ENCODE results near the gene PMEPA1.
A peak's percentile ranks its signal among the peaks of the same experiment; 100 is the strongest.

The PMEPA1 gene

GRCh38 chr20:57711311-57711712, 1.5 kb upstream of the PMEPA1 start:
- DNase-seq (ENCODE audit: low read depth), result no peak

DNA sequence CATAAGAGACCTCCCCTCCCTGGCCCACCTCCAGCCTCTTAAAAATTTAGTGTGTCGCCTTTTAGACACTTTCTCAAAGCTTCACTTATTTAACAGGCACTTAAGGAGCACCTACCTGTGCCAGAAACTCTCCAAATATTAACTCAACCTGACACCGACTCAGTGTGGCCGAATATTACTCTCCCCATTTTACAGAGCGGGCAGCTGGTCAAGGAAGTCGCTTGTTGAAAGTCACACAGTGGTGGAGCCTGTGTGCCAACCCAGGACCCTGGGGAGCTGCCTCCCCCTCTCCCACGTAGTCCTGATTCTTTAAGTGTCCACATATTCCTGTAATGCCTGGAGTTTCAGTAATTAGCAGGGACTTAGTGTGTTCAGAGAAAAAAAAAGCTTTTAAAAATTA, 1.0 kb upstream of the PMEPA1 start:
- DNase-seq (ENCODE audit: low read depth), result no peak

- DNase-seq (ENCODE audit: low read depth), result no peak
Measured at GRCh38 chr20:57708694-57709673, 831 bp downstream of the PMEPA1 start.

DNA sequence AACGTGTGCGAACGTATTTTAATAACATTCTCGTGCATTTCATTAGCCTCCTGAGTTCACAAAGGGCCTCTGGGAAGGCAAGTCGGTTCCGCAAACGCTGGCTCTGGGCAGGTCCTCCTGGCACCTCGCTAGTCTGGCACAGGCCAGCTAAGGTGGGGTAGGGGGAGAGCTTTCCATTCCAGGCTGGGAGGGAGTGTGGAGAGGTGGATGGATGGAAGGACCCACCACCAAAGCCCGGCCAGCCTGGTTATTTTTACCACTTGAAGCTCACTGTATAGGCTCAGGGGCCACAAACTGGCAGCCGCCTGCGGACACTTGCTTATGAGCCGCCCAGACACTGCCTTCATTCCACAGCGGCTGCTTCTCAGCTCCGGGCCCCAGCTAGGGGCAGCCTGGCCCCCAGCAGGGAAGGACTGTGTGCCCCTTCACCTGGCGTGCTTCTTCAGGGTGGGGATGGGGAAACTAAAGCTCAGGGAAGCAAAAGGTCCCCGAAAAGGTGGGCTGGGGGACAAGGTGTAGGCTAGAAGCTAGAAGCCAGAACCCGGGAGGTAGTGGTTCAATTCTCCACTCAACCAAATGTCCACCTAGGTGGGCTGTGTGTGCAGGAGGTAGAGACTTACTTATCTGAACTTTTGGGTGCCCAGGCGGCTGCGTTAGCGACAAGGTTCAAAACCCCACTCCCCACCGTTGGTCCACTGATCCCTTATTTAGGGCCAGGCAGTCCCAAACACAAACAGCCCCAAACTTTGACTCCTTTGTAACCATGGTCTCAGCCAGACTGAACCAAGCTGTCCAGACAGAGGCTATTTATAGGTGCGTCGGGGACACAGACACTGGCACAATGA, 1.7 kb downstream of the PMEPA1 start:
- DNase-seq (ENCODE audit: low read depth), result no peak

GRCh38 chr20:57707320-57707719, 2.5 kb downstream of the PMEPA1 start:
- DNase-seq (ENCODE audit: low read depth), result no peak

DNA sequence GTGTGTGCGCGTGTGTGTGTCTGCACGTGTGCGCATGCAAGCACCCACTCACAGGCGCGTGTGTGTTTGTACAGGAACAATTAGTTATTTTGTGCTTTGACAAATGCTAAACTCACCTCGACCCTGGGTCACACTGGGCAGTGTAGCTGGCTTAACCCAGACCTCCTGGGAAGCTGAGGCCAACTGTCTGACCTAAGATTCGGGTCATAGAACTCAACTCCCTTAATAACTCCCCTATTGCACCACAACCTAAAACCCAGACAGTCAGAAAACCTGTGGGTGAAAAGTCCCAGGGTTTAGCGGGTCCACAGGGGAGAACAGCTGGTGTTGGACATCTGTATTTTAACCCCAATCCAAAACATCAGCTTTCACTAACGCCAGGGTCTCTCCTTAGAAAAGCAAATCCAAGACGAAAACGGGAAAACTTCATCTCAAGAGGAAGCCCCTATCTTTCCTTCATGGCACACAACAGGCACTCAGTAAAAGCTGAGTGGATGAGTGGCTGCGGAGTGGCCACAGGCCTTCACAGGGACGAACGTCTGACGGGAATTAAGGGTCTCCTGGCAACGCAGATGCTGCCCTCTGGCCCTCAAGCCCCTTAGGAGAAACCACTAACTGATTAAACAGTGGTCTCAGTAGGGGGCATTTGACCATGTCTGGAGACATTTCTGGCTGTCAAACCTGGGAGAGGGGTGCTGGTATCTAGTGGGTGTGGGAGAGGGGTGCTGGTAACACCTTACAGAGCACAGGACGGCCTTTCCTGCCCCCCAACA, 4.5 kb downstream of the PMEPA1 start:
- DNase-seq (ENCODE audit: low read depth), result no peak

- DNase-seq (ENCODE audit: low read depth), result no peak
Measured at GRCh38 chr20:57704245-57704644, 5.6 kb downstream of the PMEPA1 start.

DNA sequence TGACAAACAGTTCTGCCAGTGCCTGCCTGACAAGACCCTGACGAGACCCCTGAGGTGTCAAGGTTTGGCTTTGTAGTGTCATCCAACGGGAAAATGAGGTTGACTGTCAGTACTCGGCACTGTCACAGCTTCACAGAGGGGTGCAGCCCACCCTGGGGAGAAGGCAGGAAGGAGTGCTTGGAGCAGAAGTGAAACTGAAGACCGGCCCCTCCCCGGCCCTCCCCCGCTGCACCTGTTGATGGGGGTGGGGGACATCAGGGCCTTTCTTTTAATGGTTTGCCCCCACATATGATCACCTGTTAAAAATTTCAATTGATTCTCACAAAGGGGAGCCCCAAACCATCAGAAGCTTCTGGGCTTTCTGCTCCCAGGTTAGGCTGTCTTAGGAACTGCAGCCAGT, 6.8 kb downstream of the PMEPA1 start:
- DNase-seq (ENCODE audit: low read depth), result no peak

- no peak for DNase-seq (ENCODE audit: low read depth)
Measured at GRCh38 chr20:57702521-57702920, 7.3 kb downstream of the PMEPA1 start.

DNA sequence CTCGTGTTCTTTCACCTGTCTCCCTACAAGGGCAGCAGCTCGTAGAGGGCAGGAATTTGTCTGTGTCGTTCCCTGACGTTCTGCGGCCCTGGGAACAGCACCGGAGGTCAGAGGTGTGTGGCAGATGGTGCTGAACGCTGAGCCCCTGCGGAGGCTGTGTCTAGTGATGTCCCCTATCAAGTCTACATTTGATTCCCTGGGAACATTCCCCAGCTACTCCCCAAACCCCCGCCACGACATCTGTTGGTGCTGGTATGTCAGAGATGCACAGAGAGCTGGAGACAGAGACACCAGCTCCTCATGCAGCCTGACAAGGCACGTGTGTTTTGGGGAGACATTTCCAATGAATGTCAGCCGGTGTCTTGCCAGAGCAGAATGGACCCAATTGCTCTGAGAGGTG, 7.7 kb downstream of the PMEPA1 start:
- DNase-seq (ENCODE audit: low read depth), result no peak

GRCh38 chr20:57701651-57702050, 8.2 kb downstream of the PMEPA1 start:
- DNase-seq (ENCODE audit: low read depth), result no peak

- DNase-seq (ENCODE audit: low read depth), result no peak
Measured at GRCh38 chr20:57701090-57701489, 8.7 kb downstream of the PMEPA1 start.

- no peak for DNase-seq (ENCODE audit: low read depth)
Measured at GRCh38 chr20:57699395-57699794, 10.4 kb downstream of the PMEPA1 start.

DNA sequence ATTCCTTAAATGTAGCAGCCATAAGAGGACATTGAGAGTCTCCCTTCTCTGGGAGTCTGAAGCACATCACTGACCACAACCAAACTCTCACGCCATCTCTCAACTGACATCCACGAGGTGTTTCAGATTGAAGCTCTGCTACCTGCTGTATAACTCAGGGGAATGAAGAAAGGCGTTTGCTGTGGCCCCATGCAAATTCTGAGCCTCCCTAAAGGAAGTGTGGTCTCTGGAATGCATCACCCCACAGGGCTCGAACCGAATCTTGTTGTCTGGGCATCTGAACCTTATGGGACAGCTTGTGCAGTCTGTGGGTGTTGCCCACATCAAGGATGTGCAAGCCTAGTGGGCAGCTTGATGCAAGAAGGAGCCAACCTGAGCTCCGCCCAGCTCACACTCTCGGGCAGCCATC, 10.9 kb downstream of the PMEPA1 start:
- no peak for DNase-seq (ENCODE audit: low read depth)

GRCh38 chr20:57698116-57698866, 11.5 kb downstream of the PMEPA1 start:
- peak; percentile 92 for DNase-seq (ENCODE audit: low read depth)

GRCh38 chr20:57697543-57697942, 12.3 kb downstream of the PMEPA1 start:
- no peak for DNase-seq (ENCODE audit: low read depth)

DNA sequence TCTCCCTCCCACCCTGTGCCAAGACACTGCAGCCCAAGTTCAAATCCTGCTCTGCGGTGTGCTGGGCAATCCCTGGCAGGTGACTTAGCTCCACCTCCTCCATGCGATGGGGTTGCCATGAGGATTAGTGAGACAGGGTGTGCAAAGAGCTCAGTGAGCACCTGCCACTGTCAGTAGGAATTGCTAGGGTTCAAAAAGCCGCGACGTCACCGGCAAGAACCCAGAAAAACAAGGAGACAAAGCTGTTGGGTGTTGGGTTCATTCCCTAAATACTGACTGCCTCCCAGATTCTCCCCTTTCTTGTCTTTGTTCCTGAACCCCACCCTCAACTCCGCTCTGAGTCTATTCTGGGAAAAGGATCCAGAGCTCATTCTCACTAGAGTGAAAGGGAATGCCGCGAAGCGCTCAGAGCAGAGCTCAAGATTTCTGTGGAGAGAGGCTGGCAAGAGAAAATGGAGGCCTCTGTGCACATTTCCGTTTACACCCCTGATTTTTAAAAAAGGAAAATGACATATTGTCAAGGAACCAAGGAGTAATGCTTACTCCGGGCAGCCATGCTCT, 13.3 kb downstream of the PMEPA1 start:
- no peak for DNase-seq (ENCODE audit: low read depth)

DNA sequence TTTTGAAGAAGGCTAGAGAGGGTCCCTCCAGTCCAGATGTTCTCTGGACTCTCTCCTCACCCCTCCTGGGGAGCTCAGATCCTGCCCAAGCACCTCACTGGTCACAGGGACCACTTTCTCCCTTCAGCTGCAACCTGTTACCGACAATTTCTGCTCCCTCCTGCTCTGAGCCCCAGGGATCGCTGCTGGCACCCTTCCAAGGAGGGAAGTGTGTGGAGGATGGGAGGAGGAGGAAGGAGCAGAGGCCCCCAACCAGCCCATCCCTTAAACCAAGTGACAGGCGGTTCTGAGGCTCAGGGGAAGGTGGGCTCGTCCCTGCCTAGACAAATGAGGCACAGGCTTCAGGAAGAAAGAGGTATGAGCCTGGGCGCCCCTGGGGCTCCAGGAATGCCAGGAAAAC, 13.9 kb downstream of the PMEPA1 start:
- DNase-seq (ENCODE audit: low read depth), result no peak

GRCh38 chr20:57695012-57695411, 14.8 kb downstream of the PMEPA1 start:
- no peak for DNase-seq (ENCODE audit: low read depth)

GRCh38 chr20:57694481-57694880, 15.3 kb downstream of the PMEPA1 start:
- no peak for DNase-seq (ENCODE audit: low read depth)

GRCh38 chr20:57693670-57694329, 16.0 kb downstream of the PMEPA1 start:
- DNase-seq (ENCODE audit: low read depth), result no peak
